ENCODE results near the gene NINL.

NINL gene

GRCh38 chr20:25499855-25500434 is 85.4 kb downstream of the NINL start:
- no peak for DNase-seq (ENCODE audit: low read depth)

- DNase-seq (ENCODE audit: low read depth): no peak
Measured at GRCh38 chr20:25499031-25499430, 86.3 kb downstream of the NINL start.

- DNase-seq (ENCODE audit: low read depth): no peak
Measured at GRCh38 chr20:25498280-25498606, 87.1 kb downstream of the NINL start.

- DNase-seq (ENCODE audit: low read depth): no peak
Measured at GRCh38 chr20:25497586-25498279, 87.6 kb downstream of the NINL start.

- DNase-seq (ENCODE audit: low read depth): no peak
Measured at GRCh38 chr20:25496968-25497401, 88.3 kb downstream of the NINL start.

- no peak for DNase-seq (ENCODE audit: low read depth)
Measured at GRCh38 chr20:25496165-25496967, 89.0 kb downstream of the NINL start.

- no peak for DNase-seq (ENCODE audit: low read depth)
Measured at GRCh38 chr20:25495189-25495824, 90.0 kb downstream of the NINL start.

GRCh38 chr20:25494506-25495188 is 90.7 kb downstream of the NINL start:
- DNase-seq (ENCODE audit: low read depth): no peak

GRCh38 chr20:25493748-25494505 is 91.4 kb downstream of the NINL start:
- DNase-seq (ENCODE audit: low read depth): no peak

- no peak for DNase-seq (ENCODE audit: low read depth)
Measured at GRCh38 chr20:25493137-25493536, 92.2 kb downstream of the NINL start.

GRCh38 chr20:25491446-25492038 is 93.8 kb downstream of the NINL start:
- no peak for DNase-seq (ENCODE audit: low read depth)

- DNase-seq (ENCODE audit: low read depth): no peak
Measured at GRCh38 chr20:25490656-25491445, 94.5 kb downstream of the NINL start.

- DNase-seq (ENCODE audit: low read depth): no peak
Measured at GRCh38 chr20:25489221-25489871, 96.0 kb downstream of the NINL start.

GRCh38 chr20:25487975-25488374 is 97.4 kb downstream of the NINL start:
- no peak for DNase-seq (ENCODE audit: low read depth)

GRCh38 chr20:25487306-25487705 is 98.0 kb downstream of the NINL start:
- DNase-seq (ENCODE audit: low read depth): no peak

GRCh38 chr20:25486377-25486776 is 99.0 kb downstream of the NINL start:
- DNase-seq (ENCODE audit: low read depth): no peak

GRCh38 chr20:25485872-25486271 is 99.5 kb downstream of the NINL start:
- DNase-seq (ENCODE audit: low read depth): no peak

- DNase-seq (ENCODE audit: low read depth): no peak
Measured at GRCh38 chr20:25484911-25485511, 100.3 kb downstream of the NINL start.

GRCh38 chr20:25484224-25484846 is 101.0 kb downstream of the NINL start:
- no peak for DNase-seq (ENCODE audit: low read depth)

All from stimulated activated CD8-positive, alpha-beta memory T cell treated with anti-CD3 and anti-CD28 coated beads, Interleukin-7, amount 100 ng/mL, for 24 hours (primary cell).